ENCODE results near the gene ITSN1.
"Not testable (repeated sequence)": the region's sequence is repeated elsewhere in the genome, so short reads cannot be mapped to it uniquely, and the experiment has no call there.

Gene ITSN1

GRCh38 chr21:33729139-33729538 is 86.8 kb downstream of the ITSN1 start:
- DNase-seq (ENCODE audit: low read depth in 3 of 3): not testable (repeated sequence)

DNA sequence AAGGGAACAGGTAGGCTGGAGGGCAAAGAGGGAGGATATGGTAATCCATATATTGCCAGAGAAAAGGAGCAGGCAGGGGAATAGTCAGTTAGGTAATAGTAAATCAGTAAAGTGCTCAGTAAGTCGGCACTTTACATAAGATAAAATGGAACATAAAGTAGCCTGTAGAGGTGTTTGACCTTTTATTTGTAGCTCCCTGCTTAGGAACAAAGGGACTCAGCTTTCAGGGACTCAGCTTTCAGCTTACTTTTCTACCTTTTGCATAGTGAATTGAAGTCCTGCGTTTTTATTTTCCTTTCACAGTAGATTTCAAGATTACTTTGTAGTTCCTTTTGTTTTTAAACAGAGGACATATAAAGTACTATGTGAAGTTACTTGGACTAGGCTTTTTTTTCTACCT is 87.3 kb downstream of the ITSN1 start:
- no peak for DNase-seq (ENCODE audit: low read depth in 3 of 3)

DNA sequence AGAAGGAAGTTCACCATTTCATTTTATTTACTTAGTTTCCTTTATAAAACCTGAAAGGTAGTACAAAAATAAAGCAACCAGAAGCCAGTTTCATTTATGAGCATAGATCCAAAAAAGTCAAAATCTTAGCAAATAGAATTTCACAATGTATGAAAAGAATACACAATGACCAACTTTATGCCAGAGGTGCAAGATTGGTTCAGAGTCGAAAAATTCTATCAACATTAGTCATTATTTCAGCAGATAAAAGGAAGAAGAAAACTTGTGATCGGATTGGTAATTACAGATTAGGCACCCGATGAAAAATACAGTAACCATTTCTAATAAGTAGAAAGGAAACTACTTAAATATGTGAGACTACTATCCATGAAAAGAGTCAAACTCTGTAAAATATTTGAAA is 89.1 kb downstream of the ITSN1 start:
- DNase-seq (ENCODE audit: low read depth in 3 of 3): no peak

DNA sequence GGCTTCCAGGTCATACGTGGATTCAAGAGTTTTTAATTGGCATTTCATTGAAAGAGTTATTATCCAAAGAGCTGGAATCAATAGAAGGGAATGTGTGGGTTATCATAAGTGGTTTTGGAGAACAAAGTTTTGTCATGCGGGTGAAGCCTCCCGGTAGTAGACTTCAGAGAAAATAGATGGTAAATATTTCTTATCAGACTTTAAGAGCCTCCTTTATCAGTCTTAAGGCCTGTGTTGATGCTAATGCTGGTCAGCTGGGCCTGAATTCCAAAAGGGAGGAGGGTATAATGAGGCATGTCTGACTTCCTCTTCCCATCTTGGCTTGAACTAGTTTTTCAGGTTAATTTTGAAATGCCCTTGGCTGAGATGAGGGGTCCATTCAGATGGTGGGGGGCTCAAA is 89.7 kb downstream of the ITSN1 start:
- no peak for DNase-seq (ENCODE audit: low read depth in 3 of 3)

- no peak for DNase-seq (ENCODE audit: low read depth in 3 of 3)
These were observed 91.3 kb downstream of the ITSN1 start for GRCh38 chr21:33733601-33734000.

DNA sequence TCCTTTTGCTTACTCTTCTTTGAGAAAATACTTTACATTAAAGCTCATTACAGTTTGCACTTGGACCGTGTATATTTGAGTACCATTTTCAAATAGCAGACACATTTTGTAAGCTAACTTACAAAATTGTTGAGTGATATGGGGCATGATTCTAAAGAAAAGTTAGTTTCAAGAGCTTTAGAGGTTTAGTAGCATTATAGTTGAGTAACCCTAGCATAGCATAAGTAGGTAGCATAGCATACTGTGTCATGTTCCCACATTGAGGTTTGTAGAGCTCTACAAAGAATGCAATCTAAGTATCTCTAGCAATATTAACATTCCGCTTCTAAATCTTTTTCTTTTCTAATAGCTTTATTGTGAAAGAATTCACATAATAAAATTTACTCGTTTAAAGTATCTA is 92.0 kb downstream of the ITSN1 start:
- no peak for DNase-seq (ENCODE audit: low read depth in 3 of 3)

- no peak for DNase-seq (ENCODE audit: low read depth in 3 of 3)
These were observed 92.5 kb downstream of the ITSN1 start for GRCh38 chr21:33734818-33735217.

- DNase-seq (ENCODE audit: low read depth in 3 of 3): no peak
These were observed 94.3 kb downstream of the ITSN1 start for GRCh38 chr21:33736569-33736968.

DNA sequence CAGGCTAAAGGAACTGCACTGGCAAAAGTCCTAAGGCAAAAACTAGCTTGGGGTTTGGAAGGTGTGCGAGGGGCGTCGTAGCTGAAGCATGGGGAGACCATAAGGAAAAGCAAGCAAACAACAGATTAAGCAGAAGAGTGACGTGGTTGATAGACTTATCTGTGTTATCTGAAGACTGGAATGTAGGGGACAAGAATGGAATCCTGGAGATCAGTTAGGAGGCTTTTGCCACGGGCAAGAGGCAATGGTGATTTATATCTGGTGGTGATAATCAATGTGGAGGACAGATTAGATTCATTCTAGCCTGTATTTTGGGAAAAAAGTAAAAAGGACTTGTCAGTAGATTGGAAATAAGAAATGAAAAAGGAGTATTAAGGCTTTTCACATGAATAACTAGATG is 97.4 kb downstream of the ITSN1 start:
- no peak for DNase-seq (ENCODE audit: low read depth in 3 of 3)

GRCh38 chr21:33747420-33747819 is 105.1 kb downstream of the ITSN1 start:
- DNase-seq (ENCODE audit: low read depth in 3 of 3): no peak

DNA sequence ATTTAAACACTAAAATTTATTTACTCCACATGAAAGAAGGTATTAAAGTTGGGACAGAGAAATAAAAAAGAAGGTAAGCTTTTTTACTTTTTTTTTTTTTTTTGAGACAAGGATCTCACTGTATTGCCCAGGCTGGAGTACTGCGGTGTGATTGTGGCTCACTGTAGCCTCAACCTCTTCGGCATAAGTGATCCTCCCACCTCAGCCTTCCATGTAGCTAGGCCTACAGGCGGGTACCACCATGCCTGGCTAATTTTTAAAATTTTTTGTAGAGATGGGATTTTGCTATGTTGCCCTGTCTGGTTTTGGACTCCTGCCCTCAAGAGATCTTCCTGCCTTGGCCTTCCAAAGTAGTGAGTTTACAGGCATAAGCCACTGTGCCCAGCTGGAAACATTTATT is 106.6 kb downstream of the ITSN1 start:
- no peak for DNase-seq (ENCODE audit: low read depth in 3 of 3)

DNA sequence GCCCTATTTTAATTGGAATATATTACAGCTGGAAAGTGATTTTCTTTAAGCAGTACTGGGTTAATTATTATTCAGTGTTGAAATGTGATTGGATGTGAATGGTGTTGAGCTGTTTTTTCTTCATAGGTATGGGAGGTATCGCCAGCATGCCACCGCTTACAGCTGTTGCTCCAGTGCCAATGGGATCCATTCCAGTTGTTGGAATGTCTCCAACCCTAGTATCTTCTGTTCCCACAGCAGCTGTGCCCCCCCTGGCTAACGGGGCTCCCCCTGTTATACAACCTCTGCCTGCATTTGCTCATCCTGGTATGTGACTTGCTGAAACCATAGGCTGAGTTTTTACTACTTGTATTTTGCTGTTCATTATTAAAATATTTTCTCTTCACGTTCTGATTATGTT is 107.7 kb downstream of the ITSN1 start:
- no peak for DNase-seq (ENCODE audit: low read depth in 3 of 3)

DNA sequence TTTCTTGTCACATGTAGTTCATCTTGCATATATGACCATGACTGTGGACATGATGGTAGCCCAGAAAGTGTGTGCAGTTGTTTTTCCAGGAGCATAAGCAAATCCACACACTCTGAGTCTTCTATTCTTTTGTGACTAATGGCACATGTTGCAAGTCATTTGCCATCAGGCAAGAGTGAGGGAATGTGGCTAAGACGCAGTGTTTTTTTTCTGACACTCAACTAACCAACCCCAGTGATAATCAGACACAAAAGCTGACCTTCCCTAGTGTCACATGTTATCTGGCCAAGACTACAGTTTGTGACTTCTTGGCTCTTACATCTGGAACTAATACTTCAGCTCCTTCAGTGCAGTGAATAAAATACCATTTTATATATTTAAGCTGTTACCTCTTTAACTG is 108.8 kb downstream of the ITSN1 start:
- no peak for DNase-seq (ENCODE audit: low read depth in 3 of 3)

DNA sequence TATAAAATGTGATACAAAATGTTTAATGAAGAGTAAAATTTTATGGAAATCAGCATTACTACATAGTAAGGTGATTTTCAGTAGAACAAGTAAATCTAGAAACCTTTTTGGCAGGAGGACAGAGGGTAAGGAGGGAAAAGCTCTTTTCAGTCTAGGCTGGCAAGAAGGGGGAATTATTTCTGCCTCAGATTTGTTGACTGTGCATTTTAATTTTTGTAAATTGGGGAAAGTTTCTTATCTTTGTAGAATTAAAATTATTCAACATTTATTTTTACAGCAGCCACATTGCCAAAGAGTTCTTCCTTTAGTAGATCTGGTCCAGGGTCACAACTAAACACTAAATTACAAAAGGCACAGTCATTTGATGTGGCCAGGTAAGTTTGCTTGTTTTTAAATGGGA is 109.2 kb downstream of the ITSN1 start:
- no peak for DNase-seq (ENCODE audit: low read depth in 3 of 3)

DNA sequence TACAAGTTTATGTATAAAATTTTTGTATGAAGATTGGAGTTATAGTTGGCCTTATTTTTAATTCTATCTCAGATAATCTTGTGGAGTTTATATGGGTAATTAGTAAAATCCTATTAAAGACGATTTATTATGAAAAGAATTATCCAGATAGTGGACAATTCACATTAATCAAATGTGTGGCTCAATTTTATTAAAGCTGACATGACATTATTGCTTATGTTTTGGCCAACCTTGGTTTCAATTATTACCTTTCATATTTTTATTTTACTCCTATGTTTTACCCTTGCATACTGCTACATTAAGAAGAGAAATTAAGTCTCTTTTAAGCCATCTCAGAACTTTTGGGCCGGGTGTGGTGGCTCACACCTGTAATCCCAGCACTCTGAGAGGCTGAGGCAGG is 110.0 kb downstream of the ITSN1 start:
- DNase-seq (ENCODE audit: low read depth in 3 of 3): no peak

- no peak for DNase-seq (ENCODE audit: low read depth in 3 of 3)
These were observed 111.6 kb downstream of the ITSN1 start for GRCh38 chr21:33753886-33754285.

DNA sequence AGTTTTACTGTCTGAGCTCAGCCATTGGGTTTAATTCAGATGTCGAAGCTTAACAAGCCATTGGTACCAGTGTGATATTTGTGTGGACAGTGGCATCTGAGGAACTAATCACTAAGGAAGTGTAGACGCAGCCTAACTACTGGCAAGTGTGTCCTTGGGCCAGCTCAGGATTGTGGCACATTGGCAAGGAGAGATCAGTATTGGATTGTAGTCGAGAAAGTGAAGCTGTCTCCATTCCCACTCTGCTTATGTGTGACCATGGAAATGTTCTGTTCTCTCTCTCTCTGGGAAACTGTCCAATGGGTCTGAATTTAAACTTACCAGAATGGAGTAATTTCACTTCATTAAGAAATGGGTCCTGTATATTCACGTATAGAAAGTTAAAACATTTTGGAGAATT is 112.2 kb downstream of the ITSN1 start:
- DNase-seq (ENCODE audit: low read depth in 3 of 3): no peak

- no peak for DNase-seq (ENCODE audit: low read depth in 3 of 3)
These were observed 113.1 kb downstream of the ITSN1 start for GRCh38 chr21:33755354-33755753.

- DNase-seq (ENCODE audit: low read depth in 3 of 3): no peak
These were observed 118.5 kb downstream of the ITSN1 start for GRCh38 chr21:33760641-33761440.

DNA sequence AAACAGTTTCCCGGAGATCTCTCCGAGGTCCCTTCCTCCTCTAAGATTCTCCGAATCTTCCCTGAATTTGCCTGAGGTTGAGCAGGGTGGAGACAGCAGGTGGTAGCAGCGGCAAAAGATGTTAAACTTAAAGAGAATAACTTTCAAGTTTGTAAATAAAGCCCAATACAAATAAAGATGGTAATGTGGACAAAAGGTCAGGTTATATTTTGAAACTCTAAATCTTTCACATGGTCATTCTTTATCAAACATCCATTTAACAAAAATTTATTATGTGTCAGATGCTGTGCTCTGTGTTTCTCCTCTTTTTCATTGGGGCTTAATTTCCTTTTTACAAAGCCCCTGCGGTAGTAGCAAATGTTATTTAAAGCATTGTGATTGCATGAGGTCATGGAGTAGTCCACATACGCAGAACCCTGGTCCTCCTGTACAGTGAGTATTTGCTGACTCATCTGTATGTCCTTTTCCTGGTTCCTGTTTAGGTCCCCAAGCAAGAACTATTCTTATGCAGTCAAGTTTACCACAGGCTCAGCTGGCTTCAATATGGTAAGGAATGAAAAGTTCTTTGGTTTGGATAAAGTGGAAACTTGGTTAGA is 119.2 kb downstream of the ITSN1 start:
- DNase-seq (ENCODE audit: low read depth in 3 of 3): no peak

DNA sequence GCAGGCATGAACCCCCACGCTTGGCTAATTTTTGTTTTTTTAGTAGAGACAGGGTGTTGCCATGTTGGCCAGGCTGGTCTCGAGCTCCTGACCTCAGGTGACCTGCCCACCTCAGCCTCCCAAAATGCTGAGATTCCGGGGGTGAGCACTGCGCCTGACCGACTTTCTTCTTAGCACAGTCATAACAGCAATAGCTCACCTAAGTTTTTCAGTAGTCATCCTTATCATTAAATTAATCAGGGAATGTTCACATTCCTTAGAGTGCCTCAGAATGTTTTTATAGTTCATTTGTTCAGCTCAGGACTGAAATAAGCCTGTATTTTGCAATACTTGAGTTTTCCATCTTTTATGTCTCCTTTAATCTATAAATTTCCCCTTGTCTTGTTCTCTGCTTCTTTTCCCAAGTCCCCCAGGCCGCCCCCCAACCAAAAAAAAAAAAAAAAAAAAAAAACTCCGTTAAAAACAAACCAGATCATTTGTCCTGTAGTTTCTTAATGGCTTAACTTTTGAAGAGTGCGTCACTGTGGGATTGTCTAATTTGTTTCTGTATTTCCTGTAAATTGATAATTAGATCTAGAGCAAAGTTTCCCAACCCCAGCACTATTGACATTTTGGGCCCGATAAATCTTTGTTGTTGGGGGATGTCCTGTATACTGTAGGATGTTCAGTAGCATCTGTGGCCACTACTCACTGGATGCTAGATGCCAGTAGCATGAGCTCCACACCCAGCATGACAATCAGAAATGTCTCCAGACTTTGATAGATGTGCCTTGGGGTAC is 120.7 kb downstream of the ITSN1 start:
- no peak for DNase-seq (ENCODE audit: low read depth in 3 of 3)

DNA sequence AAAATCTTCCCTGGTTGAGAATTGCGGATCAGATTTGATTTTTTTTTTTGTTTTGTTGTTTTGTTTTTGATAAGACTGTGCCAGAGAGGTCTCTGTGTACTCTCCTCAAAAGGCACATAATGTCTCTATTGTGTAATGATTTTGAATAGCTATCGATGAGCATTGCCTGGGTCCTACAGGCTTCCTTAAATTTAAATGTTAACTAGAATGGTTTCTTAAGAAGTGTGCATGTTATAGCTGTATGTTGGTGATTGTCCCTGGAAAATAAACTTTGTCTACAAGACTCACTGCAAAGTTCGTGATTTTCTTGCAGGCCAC is 121.2 kb downstream of the ITSN1 start:
- DNase-seq (ENCODE audit: low read depth in 3 of 3): no peak

DNA sequence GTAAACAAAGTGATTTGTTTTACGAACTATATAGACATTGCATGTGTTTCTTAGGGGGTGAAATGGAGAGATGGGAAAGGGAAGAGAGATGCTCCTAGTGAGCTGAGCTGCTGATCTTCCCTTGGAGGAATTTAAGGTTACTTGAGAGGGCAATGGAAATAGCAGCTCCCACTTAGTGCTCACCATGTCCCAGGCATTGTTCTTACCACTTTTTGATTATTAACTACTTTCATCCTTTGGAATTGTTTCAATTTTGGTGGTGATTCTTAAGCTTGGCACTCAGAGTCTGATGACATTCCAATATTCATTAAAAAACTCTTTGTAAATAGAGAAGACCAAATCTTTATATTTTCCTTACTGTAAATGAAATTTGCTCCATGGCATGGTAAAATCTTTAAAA is 124.9 kb downstream of the ITSN1 start:
- DNase-seq (ENCODE audit: low read depth in 3 of 3): no peak
